ENCODE results near the gene TMEM178A. TPM values are rescaled to one million over a fixed set of nuclear protein-coding genes. Genes with fewer than 3 reads are reported as not detected.
A peak's percentile ranks its signal among the peaks of the same experiment; 100 is the strongest.

Gene TMEM178A
- total RNA-seq, 2 donors from 2014 or later: 5.5 to 7.4 TPM

- Mint-ChIP-seq H3K4me3 (no peak overlapping the region), H3K9me3 (no peaks in the 10 kb centered on the region), H3K27ac (no peak overlapping the region), H3K27me3 (ENCODE audit: insufficient read depth) (no peaks in the 10 kb centered on the region), H3K4me1 (no peaks in the 10 kb centered on the region), H3K36me3 (ENCODE audit: low read depth) (no peaks in the 10 kb centered on the region)
- no peak for DNase-seq
- H3K4me1 ChIP-seq (ENCODE audit: control insufficient read depth, insufficient read depth, low read length): no peaks in the 10 kb centered on the region
- WGBS, 2 experiments (ENCODE audit: insufficient coverage in 1 of 2, insufficient read length in 1 of 2): 75 to 100% methylated on average over 1 to 6 of the region's 6 CpGs
- no peak overlapping the region for H3K9ac ChIP-seq (ENCODE audit: extremely low read depth, low read length, poor library complexity, severe bottlenecking)
- TF ChIP-seq, protein P1, sequence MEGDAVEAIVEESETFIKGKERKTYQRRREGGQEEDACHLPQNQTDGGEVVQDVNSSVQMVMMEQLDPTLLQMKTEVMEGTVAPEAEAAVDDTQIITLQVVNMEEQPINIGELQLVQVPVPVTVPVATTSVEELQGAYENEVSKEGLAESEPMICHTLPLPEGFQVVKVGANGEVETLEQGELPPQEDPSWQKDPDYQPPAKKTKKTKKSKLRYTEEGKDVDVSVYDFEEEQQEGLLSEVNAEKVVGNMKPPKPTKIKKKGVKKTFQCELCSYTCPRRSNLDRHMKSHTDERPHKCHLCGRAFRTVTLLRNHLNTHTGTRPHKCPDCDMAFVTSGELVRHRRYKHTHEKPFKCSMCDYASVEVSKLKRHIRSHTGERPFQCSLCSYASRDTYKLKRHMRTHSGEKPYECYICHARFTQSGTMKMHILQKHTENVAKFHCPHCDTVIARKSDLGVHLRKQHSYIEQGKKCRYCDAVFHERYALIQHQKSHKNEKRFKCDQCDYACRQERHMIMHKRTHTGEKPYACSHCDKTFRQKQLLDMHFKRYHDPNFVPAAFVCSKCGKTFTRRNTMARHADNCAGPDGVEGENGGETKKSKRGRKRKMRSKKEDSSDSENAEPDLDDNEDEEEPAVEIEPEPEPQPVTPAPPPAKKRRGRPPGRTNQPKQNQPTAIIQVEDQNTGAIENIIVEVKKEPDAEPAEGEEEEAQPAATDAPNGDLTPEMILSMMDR (conservative IDR thresholded peaks at IDR 0.05): no peak
- H3K27me3 ChIP-seq (ENCODE audit: control insufficient read depth, insufficient read depth, low read length, poor library complexity, severe bottlenecking): no peaks in the 10 kb centered on the region
- H3K4me3 ChIP-seq (ENCODE audit: low read length): no peak overlapping the region
- H3K9me3 ChIP-seq (ENCODE audit: control insufficient read depth, low read length): no peaks in the 10 kb centered on the region
- H3K27ac ChIP-seq (ENCODE audit: low read depth, low read length): peak overlapping the region; percentile 56
- H3K36me3 ChIP-seq (ENCODE audit: control insufficient read depth, insufficient read depth, low read length): no peaks in the 10 kb centered on the region
These were observed 23.5 kb upstream of the TMEM178A start for GRCh38 chr2:39642051-39642718.

- H3K27me3 Mint-ChIP-seq (ENCODE audit: insufficient read depth): no peaks in the 10 kb centered on the region
- no peak overlapping the region for H3K27ac ChIP-seq (ENCODE audit: low read depth, low read length)
- H3K36me3 Mint-ChIP-seq (ENCODE audit: low read depth): no peaks in the 10 kb centered on the region
- no peaks in the 10 kb centered on the region for H3K9me3 Mint-ChIP-seq
- no peak overlapping the region for H3K4me3 Mint-ChIP-seq
- no peaks in the 10 kb centered on the region for H3K9me3 ChIP-seq (ENCODE audit: control insufficient read depth, low read length)
- H3K4me3 ChIP-seq (ENCODE audit: low read length): no peak overlapping the region
- TF ChIP-seq, protein P1 (conservative IDR thresholded peaks at IDR 0.05): no peak
- H3K27ac Mint-ChIP-seq: no peak overlapping the region
- no CpG with 5 or more reads among the region's 2 CpGs for WGBS, 2 experiments (ENCODE audit: insufficient coverage in 1 of 2, insufficient read length in 1 of 2)
- no peak overlapping the region for H3K9ac ChIP-seq (ENCODE audit: extremely low read depth, low read length, poor library complexity, severe bottlenecking)
- no peak for DNase-seq
- H3K36me3 ChIP-seq (ENCODE audit: control insufficient read depth, insufficient read depth, low read length): no peaks in the 10 kb centered on the region
- H3K27me3 ChIP-seq (ENCODE audit: control insufficient read depth, insufficient read depth, low read length, poor library complexity, severe bottlenecking): no peaks in the 10 kb centered on the region
- H3K4me1 ChIP-seq (ENCODE audit: control insufficient read depth, insufficient read depth, low read length): no peaks in the 10 kb centered on the region
- H3K4me1 Mint-ChIP-seq: peaks cover 2% of the 10 kb centered on the region
These were observed 19.9 kb upstream of the TMEM178A start for GRCh38 chr2:39645826-39646225.

DNA sequence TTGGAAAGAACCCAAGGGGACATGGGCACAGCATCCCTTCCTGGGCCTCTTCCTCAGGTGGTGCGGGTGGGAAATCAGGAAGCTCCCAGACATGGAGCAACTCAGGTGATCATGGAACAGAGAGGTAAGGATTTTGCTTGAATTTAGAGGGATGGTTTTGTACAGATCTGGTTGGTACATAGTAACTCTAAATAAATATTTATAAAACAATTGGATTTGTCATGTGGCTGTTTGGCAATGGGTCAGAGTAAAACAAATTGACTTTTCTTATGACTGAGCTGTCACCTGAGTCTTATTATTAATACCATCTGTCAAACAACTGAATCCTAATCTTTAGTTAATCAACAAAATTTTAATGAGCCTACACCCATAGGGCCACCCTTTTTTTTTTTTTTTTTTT, 19.4 kb upstream of the TMEM178A start:
- no peak for DNase-seq
- Histone ChIP-seq H3K4me1 (ENCODE audit: control insufficient read depth, insufficient read depth, low read length) (no peaks in the 10 kb centered on the region), H3K4me3 (ENCODE audit: low read length) (no peak overlapping the region), H3K36me3 (ENCODE audit: control insufficient read depth, insufficient read depth, low read length) (no peaks in the 10 kb centered on the region), H3K27ac (ENCODE audit: low read depth, low read length) (no peak overlapping the region), H3K9ac (ENCODE audit: extremely low read depth, low read length, poor library complexity, severe bottlenecking) (no peak overlapping the region), H3K27me3 (ENCODE audit: control insufficient read depth, insufficient read depth, low read length, poor library complexity, severe bottlenecking) (no peaks in the 10 kb centered on the region), H3K9me3 (ENCODE audit: control insufficient read depth, low read length) (no peaks in the 10 kb centered on the region)
- 100% methylated on average over 1 of the region's 1 CpG; no CpG with 5 or more reads in 1 of the 2 experiments for WGBS, 2 experiments (ENCODE audit: insufficient coverage in 1 of 2, insufficient read length in 1 of 2)
- H3K27ac Mint-ChIP-seq: no peak overlapping the region
- no peak overlapping the region for H3K4me3 Mint-ChIP-seq
- H3K9me3 Mint-ChIP-seq: no peaks in the 10 kb centered on the region
- TF ChIP-seq, protein P1 (conservative IDR thresholded peaks at IDR 0.05): no peak
- no peaks in the 10 kb centered on the region for H3K27me3 Mint-ChIP-seq (ENCODE audit: insufficient read depth)
- H3K36me3 Mint-ChIP-seq (ENCODE audit: low read depth): no peaks in the 10 kb centered on the region
- peaks cover 2% of the 10 kb centered on the region for H3K4me1 Mint-ChIP-seq

Data from endodermal cell (in vitro differentiated cells).